Activated T-cell treated with anti-CD3 and anti-CD28 coated beads for 1 hour (primary cell): Measurements from ENCODE around the gene SNHG17.
"Not testable (repeated sequence)": the region's sequence is repeated elsewhere in the genome, so short reads cannot be mapped to it uniquely, and the experiment has no call there.

ENCODE experiments used
- DNase-seq: peaks from one replicate; pipeline ENCODE4 v3.0.0-alpha.2; 2020; ENCODE audit warnings: low read depth

SNHG17 gene

GRCh38 chr20:38420388-38421085, 14.6 kb downstream of the SNHG17 start:
- no peak for DNase-seq

DNA sequence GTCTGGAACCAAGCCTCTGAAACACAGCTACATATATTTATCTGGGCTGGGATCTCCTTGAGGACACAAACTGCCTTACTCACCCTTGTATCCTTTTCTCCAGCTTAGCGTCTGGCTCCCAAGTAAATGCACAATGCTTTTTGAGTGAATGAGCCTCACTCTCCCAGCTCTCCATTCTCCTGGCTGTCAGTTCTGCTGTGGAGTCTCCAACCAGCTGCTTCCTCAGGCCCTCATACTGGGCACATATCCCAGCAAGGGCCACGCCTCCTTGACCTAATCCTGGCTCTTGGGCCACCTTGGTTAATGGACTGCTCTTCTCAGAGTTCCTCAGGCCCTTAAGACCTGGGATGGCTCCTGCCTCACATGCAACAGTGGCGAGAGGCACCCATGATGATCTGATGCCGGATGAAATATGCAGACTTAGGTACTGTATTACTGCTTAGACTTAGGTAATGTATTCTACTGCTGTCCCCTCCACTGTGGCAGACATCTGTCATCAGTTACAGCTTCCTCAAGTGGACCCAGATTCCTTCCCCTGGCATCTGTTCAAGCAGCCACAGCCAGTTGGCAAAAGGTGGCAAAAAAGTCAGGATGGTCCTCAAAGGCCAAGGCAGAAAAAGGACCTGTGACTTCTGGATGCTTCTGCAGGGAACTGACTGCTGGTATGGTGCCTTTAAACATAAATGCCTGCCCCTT, 16.5 kb downstream of the SNHG17 start:
- DNase-seq, result no peak

DNA sequence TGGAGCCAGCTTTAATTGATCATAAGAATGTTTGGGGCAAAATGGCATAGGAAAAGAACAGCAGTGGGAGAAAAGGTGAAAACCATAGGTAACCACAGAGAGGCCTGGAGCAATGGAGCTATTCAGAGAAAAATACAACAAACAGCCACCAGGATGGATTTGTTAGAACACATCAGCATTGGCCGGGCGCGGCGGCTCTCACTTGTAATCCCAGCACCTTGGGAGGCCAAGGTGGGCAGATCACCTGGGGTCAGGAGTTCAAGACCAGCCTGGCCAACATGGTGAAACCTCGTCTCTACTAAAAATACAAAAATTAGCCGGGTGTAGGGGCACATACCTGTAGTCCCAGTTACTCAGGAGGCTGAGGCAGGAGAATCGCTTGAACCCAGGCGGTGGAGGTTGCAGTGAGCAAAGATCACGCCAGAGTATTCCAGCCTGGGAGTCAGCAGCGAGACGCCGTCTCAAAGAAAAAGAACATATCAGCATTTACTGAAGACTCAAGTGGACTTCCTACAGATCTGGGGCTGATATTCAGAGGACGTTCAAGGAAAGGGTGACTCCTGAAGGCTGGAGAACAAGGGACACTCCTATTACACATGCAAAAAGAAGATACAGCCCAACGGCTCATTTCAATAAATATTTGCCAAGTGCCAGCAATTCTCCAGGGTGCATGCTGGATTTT, 20.2 kb downstream of the SNHG17 start:
- no peak for DNase-seq

GRCh38 chr20:38412877-38413577, 22.1 kb downstream of the SNHG17 start:
- DNase-seq, result no peak

DNA sequence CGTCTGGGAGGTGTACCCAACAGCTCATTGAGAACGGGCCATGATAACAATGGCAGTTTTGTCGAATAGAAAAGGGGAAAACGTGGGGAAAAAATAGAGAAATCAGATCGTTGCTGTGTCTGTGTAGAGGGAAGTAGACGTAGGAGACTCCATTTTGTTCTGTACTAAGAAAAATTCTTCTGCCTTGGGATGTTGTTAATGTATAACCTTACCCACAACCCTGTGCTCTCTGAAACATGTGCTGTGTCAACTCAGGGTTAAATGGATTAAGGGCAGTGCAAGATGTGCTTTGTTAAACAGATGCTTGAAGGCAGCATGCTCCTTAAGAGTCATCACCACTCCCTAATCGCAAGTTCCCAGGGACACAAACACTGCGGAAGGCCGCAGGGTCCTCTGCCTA, 27.3 kb downstream of the SNHG17 start:
- not testable (repeated sequence) for DNase-seq

DNA sequence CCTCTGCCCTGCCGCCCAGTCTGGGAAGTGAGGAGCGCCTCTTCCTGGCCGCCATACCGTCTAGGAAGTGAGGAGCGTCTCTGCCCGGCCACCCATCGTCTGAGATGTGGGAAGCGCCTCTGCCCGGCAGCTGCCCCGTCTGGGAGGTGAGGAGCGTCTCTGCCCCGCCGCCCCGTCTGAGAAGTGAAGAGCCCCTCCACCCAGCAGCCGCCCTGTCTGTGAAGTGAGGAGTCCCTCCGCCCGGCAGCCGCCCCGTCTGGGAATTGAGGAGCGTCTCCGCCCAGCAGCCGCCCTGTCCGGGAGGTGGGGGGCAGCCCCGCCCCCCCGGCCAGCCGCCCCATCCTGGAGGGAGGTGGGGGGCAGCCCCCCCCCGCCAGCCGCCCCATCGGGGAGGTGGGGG, 27.8 kb downstream of the SNHG17 start:
- DNase-seq, result no peak

- no peak for DNase-seq
Measured at GRCh38 chr20:38406476-38406875, 28.7 kb downstream of the SNHG17 start.

DNA sequence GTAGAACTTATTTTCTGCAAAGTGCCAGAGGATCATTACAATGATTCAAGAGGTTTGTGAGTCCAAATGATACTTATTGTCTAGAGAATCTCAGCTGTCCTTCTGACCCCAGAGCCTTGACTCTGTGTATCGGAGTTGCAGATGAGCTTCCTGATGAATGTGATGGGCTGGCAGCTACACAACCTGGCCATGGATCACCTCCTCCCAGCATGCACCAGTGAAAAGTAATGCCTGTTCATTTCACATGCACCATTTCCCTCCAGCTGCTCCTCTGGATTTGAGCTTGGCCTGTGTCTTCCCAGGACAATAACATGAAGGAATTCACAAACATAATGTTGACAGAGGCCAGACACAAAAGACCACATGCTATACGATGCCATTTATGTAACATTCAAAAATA, 30.0 kb downstream of the SNHG17 start:
- DNase-seq, result no peak

DNA sequence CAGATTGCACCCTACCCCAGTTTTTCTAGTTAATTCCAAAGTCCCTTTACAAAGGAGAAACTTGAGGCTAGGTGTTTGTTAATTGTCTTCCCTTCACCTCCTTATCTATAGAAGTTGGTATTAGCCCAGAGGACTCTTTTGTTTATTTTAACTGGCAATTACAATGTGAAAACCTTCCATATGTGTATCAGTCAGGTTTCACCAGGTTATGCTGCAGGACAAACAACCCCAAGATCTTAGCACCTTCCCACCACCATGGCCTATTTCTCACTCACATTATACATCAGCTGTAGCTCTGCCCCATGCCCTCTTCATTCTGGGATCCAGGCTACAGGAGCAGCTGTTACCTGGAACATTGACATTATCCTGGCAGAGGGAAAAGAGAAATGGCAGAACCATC, 31.1 kb downstream of the SNHG17 start:
- no peak for DNase-seq

DNA sequence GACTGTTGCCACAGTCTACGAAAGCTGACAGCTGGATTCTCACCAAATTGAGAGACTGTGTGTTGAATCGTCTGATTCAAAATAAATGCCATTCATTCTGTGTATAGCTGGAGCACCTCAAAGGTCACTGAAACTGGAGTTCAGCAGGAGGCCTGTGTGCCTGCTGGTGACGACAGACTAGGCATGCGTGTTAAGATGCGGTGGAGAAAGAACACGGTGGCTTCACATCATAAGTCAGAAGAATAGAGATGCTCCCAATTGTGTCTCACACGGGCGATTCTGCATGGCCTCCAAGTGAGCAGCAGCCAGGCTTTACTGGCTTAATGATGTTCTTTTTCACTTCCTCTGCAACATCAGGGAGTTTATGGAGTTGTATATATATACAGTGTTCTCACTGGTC, 32.3 kb downstream of the SNHG17 start:
- no peak for DNase-seq

DNA sequence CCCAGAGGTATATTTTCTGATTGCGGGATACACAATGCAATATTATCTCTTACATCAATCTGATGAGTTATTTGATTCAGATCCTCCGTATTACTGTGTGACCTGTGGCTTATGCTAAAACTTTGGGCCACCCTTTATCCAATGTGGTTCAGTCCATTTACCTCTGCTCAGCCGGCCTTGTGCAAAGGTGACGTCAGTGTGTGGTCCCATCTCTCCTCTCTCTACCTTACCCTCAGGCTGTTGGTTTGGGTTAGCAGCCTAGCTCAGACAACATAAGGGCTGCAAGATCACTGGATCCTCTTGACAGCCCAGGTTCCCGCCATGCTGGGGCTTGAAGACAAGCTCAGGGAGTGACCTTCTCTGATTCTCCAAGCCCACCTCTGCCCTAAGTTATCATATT, 33.0 kb downstream of the SNHG17 start:
- DNase-seq, result no peak

- DNase-seq, result not testable (repeated sequence)
Measured at GRCh38 chr20:38395751-38396395, 39.3 kb downstream of the SNHG17 start.

DNA sequence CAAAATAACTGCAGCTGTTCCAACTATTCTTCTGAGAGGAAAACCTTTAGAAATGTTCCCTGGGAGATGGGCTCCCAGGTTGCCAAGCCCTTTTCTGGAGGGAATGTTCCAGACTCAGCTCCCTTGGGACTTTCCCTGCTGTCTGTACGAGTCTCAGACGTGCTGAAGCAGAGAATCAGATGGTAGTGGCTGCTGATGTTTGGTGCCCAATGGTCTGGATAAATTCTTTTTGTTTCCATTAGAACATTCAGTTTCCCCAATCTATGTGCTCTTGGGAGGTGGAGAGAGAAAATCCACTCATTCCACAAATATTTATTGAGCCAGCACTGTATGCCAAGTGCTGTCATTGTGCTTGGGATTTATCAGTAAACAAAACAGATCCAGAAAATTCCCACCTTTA, 40.0 kb downstream of the SNHG17 start:
- DNase-seq, result no peak

GRCh38 chr20:38393259-38393658, 41.9 kb downstream of the SNHG17 start:
- DNase-seq, result no peak

- DNase-seq, result no peak
Measured at GRCh38 chr20:38392356-38392755, 42.8 kb downstream of the SNHG17 start.

GRCh38 chr20:38387953-38388352, 47.2 kb downstream of the SNHG17 start:
- no peak for DNase-seq

DNA sequence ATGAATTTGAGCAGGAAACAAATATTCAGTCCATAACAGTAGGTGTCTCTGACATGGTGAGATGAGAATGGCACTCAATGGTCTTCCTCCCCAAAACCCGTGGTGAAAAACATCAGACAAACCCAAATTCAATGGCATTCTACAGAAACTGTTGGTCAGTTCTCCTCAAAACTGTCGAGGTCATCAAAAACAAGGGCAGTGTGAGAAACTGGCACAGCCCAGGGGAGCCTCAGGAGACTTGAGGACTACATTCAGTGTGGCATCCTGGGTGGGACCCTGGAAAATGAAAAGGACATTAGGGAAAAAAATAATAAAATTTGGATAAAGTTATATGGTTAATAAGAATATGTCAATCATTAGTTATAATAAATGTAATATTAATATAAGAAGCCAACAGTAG, 48.3 kb downstream of the SNHG17 start:
- DNase-seq, result no peak

DNA sequence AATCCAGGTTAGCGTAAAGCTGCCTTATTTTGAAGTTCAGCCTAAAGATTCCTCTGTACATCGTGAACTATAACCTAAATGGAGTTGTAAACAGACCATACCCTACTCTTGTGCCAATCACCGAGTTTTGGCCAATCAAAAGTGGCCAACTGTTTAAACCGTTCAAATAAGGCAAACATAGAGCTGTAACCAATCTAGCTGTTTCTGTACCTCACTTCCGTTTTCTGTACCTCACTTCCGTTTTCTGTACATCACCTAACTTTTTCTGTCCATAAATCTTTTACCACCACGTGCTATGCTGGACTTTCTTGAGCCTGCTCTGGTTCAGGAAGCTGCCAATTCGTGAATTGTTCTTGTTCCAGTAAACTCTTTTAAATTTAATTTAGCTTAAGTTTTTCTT, 49.1 kb downstream of the SNHG17 start:
- no peak for DNase-seq

GRCh38 chr20:38383147-38383546, 52.0 kb downstream of the SNHG17 start:
- no peak for DNase-seq

- not testable (repeated sequence) for DNase-seq
Measured at GRCh38 chr20:38377838-38378237, 57.3 kb downstream of the SNHG17 start.

DNA sequence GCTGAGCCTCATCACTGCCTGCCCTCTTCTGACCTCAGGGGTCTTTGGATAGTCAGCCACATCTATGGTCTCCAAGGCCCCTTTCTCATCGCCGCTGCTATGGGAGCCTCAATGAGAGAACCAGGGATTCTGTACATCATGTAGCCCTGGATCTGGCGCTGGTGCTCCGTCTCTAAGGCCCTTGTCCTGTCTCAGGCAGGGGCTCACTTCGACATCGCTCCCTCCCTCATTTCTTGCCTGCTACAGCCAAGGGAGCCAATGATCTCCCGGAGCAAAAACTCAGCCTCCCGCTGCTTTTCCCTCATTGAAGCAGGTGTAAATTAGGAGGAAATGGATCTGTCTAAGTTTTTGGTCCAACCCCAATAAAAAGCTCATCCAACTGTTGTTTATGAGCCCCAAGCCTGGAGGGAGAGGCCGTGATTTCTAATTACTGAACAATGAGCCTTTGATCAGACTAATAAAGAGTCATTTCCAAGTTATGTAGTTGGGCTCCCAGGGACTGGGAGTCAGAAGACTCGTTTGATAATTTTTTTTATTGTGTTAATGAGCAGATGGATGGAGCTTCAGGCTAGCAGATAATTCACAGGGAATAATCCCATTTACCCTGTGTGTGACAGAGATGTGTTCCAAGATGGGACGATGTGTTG, 58.0 kb downstream of the SNHG17 start:
- no peak for DNase-seq

DNA sequence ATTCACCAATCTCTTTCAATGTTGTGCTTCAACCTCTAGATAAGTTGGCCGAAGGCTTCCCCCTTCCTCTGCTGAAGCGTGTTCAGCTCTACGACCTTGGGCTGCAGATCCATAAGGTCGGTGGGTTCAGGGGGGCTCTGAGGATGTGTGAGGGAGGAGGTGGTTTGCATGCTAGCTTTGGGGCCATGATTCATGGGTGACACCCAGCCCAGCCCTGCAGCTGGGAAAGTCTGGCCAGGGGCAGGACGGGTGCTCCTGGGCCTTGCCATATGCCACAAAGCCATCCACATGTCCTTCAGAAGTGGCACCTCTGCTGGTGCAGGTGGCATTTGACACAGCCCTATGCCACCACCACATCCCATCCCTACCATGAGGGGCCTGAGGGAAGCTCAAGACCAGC, 61.2 kb downstream of the SNHG17 start:
- no peak for DNase-seq
